Aorta (tissue), 5 donors: ENCODE measurements around the gene FBXO3. TPM values are rescaled to one million over a fixed set of nuclear protein-coding genes. Genes with fewer than 3 reads are reported as not detected.

Source experiments
- ATAC-seq: fragments of 200-7000 bp; cut with Tn5 transposase; one replicate; pipeline ENCODE4 v1.9.1; 2022; ENCODE audit warnings: moderate library complexity; ENCODE audit not compliant: low FRiP score
- DNase-seq, 2 donors: peaks; one replicate each; pipeline ENCODE4 v3.0.0-alpha.2; 2020
- H3K27ac ChIP-seq, 2 donors: one replicate each; pipeline ENCODE4 v1.5.1; 2013; ENCODE audit warnings: low read length in 2 of 2, mild to moderate bottlenecking in 2 of 2, moderate library complexity in 2 of 2, control low read depth in 1 of 2, inconsistent platforms in 1 of 2, low read depth in 1 of 2
- H3K27me3 ChIP-seq, 2 donors: one replicate each; pipeline ENCODE4 v1.6.1; 2013; ENCODE audit warnings: control low read depth in 1 of 2, low read length in 1 of 2, mild to moderate bottlenecking in 1 of 2, moderate library complexity in 1 of 2; ENCODE audit not compliant: insufficient read depth in 2 of 2, control insufficient read depth in 1 of 2
- H3K36me3 ChIP-seq, 2 donors: one replicate each; pipeline ENCODE4 v1.6.1; 2013; ENCODE audit warnings: control low read depth in 1 of 2, low read length in 1 of 2, mild to moderate bottlenecking in 1 of 2; ENCODE audit not compliant: insufficient read depth in 2 of 2, control insufficient read depth in 1 of 2
- H3K4me1 ChIP-seq, 2 donors: one replicate each; pipeline ENCODE4 v1.6.1; 2013; ENCODE audit warnings: low read length in 2 of 2, control low read depth in 1 of 2, mild to moderate bottlenecking in 1 of 2, moderate library complexity in 1 of 2; ENCODE audit not compliant: insufficient read depth in 2 of 2, control insufficient read depth in 1 of 2
- H3K4me3 ChIP-seq, 2 donors: one replicate each; pipeline ENCODE4 v1.5.1; 2013; ENCODE audit warnings: low read length in 2 of 2, control low read depth in 1 of 2, mild to moderate bottlenecking in 1 of 2
- H3K9me3 ChIP-seq: one replicate; pipeline ENCODE4 v1.6.1; 2013; ENCODE audit warnings: mild to moderate bottlenecking, low read length; ENCODE audit not compliant: control insufficient read depth
- WGBS, 2 donors: extraction: QIAGEN DNeasy Blood & Tissue Kit; methylation state at CpG; one replicate each; pipeline ENCODE4 v1.1.7; 2013; 5-methylcytosine and 5-hydroxymethylcytosine counted together
- intact Hi-C, 2 donors: fragments of 100-400 bp; cut with DNase I; formaldehyde crosslinking; loops; one replicate each; pipeline versions ENCODE4 v1.14.2 to v1.15.0; 2022
- polyA plus RNA-seq, 2 donors: library from polyadenylated mRNA; stranded (reverse); fragments of 200-250 nt; gene quantifications; one replicate each; pipeline ENCODE4 v1.2.3, GENCODE V29; 2013
- total RNA-seq, 2 donors: library from RNA; stranded (reverse); fragmentation: NEBNext Ultra II Directional; extraction: Animal tissue kit (Norgen Biotek cat#: 25700); gene quantifications; one replicate each; pipeline ENCODE4 v1.2.1, GENCODE V29; 2021
- donor health status: healthy with polysubstance abuse.
- donor health status: Bipolar disorder and iron deficiency.
- donor health status: DM: no; HTN: no; CAD: no.
- donor health status: DM: no; HTN: no; CAD: no.
- donor health status: DM: yes; HTN: yes; CAD: no.

FBXO3 gene
- total and polyA plus RNA-seq, 4 donors = 17.8 to 35.8 (median 30.9) TPM

- DNase-seq (no peak), ATAC-seq (no peak)
- H3K9me3 ChIP-seq = no peaks in the 10 kb centered on the region
- intact Hi-C loops = loop anchor here in 1 of 2 donors (5.0 kb wide), 1 partner anchor 33 kb away; the partner anchor contains the start of gene CD59
- peaks cover 0 to 2% of the 10 kb centered on the region in 2 donors for H3K4me1 ChIP-seq
- H3K27me3 ChIP-seq = no peaks in the 10 kb centered on the region
- WGBS, 2 donors = 68 to 76% methylated on average over 7 of the region's 7 CpGs
- H3K4me3 ChIP-seq = no peak overlapping the region
- no peak overlapping the region for H3K27ac ChIP-seq
- peaks cover 1 to 7% of the 10 kb centered on the region in 2 donors for H3K36me3 ChIP-seq
These were observed 69.9 kb downstream of the FBXO3 start for GRCh38 chr11:33704240-33705002.

GRCh38 chr11:33703788-33704187 is 70.5 kb downstream of the FBXO3 start:
- Histone ChIP-seq H3K27me3 (no peaks in the 10 kb centered on the region), H3K9me3 (no peaks in the 10 kb centered on the region), H3K4me3 (no peak overlapping the region), H3K36me3 (peaks cover 0 to 6% of the 10 kb centered on the region in 2 donors), H3K4me1 (peaks cover 0 to 2% of the 10 kb centered on the region in 2 donors), H3K27ac (no peak overlapping the region)
- DNase-seq = no peak
- intact Hi-C loops = loop anchor here (2.0 to 5.0 kb wide), 2 partner anchors 34 to 71 kb away; partner anchors contain the start of genes CD59 (in 1 of the 2) and FBXO3 (in 1 of the 2)
- no peak for ATAC-seq
- 55 to 60% methylated on average over 4 of the region's 4 CpGs for WGBS, 2 donors

- Histone ChIP-seq H3K27ac (no peak overlapping the region), H3K4me3 (no peak overlapping the region), H3K36me3 (peaks cover 0 to 6% of the 10 kb centered on the region in 2 donors), H3K27me3 (no peaks in the 10 kb centered on the region), H3K4me1 (peaks cover 0 to 2% of the 10 kb centered on the region in 2 donors), H3K9me3 (no peaks in the 10 kb centered on the region)
- 83 to 84% methylated on average over 5 of the region's 5 CpGs for WGBS, 2 donors
- no peak for DNase-seq
- intact Hi-C loops = loop anchor here (2.0 to 5.0 kb wide), 2 partner anchors 34 to 72 kb away; partner anchors contain the start of genes CD59 (in 1 of the 2) and FBXO3 (in 1 of the 2)
- no peak for ATAC-seq
These were observed 71.1 kb downstream of the FBXO3 start for GRCh38 chr11:33703234-33703633.

GRCh38 chr11:33701302-33702230 is 72.8 kb downstream of the FBXO3 start:
- WGBS, 2 donors = 31 to 38% methylated on average over 7 of the region's 7 CpGs
- Histone ChIP-seq H3K4me1 (no peaks in the 10 kb centered on the region), H3K4me3 (peak overlapping the region in 1 of 2 donors; percentile 38), H3K9me3 (no peaks in the 10 kb centered on the region), H3K27ac (no peak overlapping the region), H3K27me3 (no peaks in the 10 kb centered on the region), H3K36me3 (peaks cover 0 to 4% of the 10 kb centered on the region in 2 donors)
- ATAC-seq = no peak
- intact Hi-C loops = loop anchor here (2.0 to 5.0 kb wide), 2 partner anchors 36 to 73 kb away; partner anchors contain the start of genes CD59 (in 1 of the 2) and FBXO3 (in 1 of the 2)
- DNase-seq = no peak

GRCh38 chr11:33700502-33701271 is 73.6 kb downstream of the FBXO3 start, which contains the start of gene C11orf91:
Gene C11orf91 (minus strand): TSS chr11:33700826. CDS start chr11:33700740, 86 bp downstream.
- Histone ChIP-seq H3K36me3 (peaks cover 0 to 2% of the 10 kb centered on the region in 2 donors), H3K9me3 (no peaks in the 10 kb centered on the region), H3K27me3 (no peaks in the 10 kb centered on the region), H3K4me3 (peak within 1 kb of the TSS; percentile 2 to 38), H3K4me1 (no peaks in the 10 kb centered on the region), H3K27ac (no peak within 1 kb of the TSS)
- DNase-seq = peak; percentile 97 to 99
- ATAC-seq = peak; percentile 96
- WGBS, 2 donors = 1% methylated on average over 28 to 72 of the region's 72 CpGs
- intact Hi-C loops = loop anchor here in 1 of 2 donors (5.0 kb wide), 1 partner anchor 37 kb away; the partner anchor contains the start of gene CD59

- no peaks in the 10 kb centered on the region for H3K27me3 ChIP-seq
- H3K4me3 ChIP-seq = peak overlapping the region; percentile 2 to 38
- no peak overlapping the region for H3K27ac ChIP-seq
- WGBS, 2 donors = 36 to 39% methylated on average over 24 to 25 of the region's 25 CpGs
- intact Hi-C loops = loop anchor here in 1 of 2 donors (5.0 kb wide), 1 partner anchor 37 kb away; the partner anchor contains the start of gene CD59
- H3K4me1 ChIP-seq = no peaks in the 10 kb centered on the region
- ATAC-seq (no peak), DNase-seq (peak in 1 of 2 donors; percentile 64)
- H3K36me3 ChIP-seq = no peaks in the 10 kb centered on the region
- H3K9me3 ChIP-seq = no peaks in the 10 kb centered on the region
These were observed 74.2 kb downstream of the FBXO3 start for GRCh38 chr11:33700063-33700501.

- no peak overlapping the region for H3K4me3 ChIP-seq
- no peaks in the 10 kb centered on the region for H3K27me3 ChIP-seq
- intact Hi-C loops = loop anchor here (2.0 to 10.0 kb wide), 3 partner anchors 35 to 445 kb away; partner anchors contain the start of genes CD59 (in 1 of the 2) and HIPK3 (in 1 of the 2)
- H3K4me1 ChIP-seq = no peaks in the 10 kb centered on the region
- no peak for ATAC-seq
- H3K36me3 ChIP-seq = no peaks in the 10 kb centered on the region
- H3K9me3 ChIP-seq = no peaks in the 10 kb centered on the region
- 74 to 81% methylated on average over 12 of the region's 12 CpGs for WGBS, 2 donors
- no peak for DNase-seq
- H3K27ac ChIP-seq = no peak overlapping the region
These were observed 74.7 kb downstream of the FBXO3 start for GRCh38 chr11:33699515-33700062.
